ENCODE data around the gene UGT3A1.
"Not testable (repeated sequence)": the region's sequence is repeated elsewhere in the genome, so short reads cannot be mapped to it uniquely, and the experiment has no call there.

Gene UGT3A1

DNA sequence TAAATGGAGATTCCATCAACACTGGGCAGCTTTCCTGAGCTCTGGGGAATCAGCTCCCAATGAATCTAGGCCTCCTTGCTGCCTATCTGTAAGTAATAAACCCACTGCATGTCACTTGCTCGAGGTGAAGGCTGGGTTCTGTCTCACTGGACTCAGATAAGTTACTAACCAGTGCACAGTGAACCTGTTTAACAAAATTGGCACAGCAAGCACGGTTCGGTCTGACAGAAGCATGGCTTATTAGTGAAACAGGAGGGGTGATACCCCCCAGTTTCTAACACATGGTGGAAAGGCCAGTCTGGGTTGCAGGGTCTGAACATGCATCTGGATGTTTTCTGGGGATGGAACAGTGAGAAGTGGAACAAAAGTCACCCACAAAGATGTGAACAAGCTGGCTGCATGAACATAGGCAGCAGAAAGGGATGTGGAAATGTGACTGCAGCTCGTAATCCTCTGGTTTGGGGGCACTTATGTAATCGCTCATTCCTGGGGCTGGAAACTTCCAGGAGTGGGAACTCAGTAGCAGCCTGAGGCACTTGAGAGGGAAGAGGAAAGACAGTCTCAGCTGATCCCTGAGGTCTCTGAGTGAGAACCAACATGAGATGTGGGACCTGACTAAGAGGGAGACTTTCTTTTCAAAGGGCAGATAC, 37.8 kb upstream of the UGT3A1 start:
- H3K4me3 ChIP-seq (ENCODE audit: low read depth, low read length), result no peak overlapping the region
- no peak for DNase-seq (ENCODE audit: low read depth)
- TF ChIP-seq CTCF (conservative IDR thresholded peaks at IDR 0.05; ENCODE audit: low read depth, low read length), result no peak

- no peak overlapping the region for H3K4me3 ChIP-seq (ENCODE audit: low read depth, low read length)
- DNase-seq (ENCODE audit: low read depth), result no peak
- TF ChIP-seq CTCF (conservative IDR thresholded peaks at IDR 0.05; ENCODE audit: low read depth, low read length), result no peak
These were observed 36.5 kb upstream of the UGT3A1 start for GRCh38 chr5:36027711-36028110.

GRCh38 chr5:36026706-36027465, 35.7 kb upstream of the UGT3A1 start:
- no peak overlapping the region for H3K4me3 ChIP-seq (ENCODE audit: low read depth, low read length)
- DNase-seq (ENCODE audit: low read depth), result no peak
- TF ChIP-seq CTCF (conservative IDR thresholded peaks at IDR 0.05; ENCODE audit: low read depth, low read length), result no peak

DNA sequence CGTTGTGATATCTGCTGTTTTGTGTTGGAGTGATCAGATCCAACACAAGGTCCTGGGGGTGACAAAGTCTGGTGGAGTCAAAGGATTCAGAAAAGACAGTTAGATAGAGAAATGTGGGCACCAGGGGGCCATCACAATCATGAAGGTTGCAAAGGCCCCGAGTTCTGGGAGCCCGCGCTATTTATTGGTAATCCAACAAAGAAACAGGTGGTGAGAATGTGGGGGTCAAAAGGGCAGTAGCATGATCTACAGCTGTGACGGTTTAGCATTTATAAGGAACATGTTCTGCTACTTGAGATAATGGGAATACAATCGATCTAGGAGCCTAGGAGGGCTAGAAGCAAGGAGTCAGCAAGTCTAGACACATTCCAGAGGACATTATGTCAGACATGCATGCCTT, 31.1 kb upstream of the UGT3A1 start:
- H3K4me3 ChIP-seq (ENCODE audit: low read depth, low read length); DNase-seq (ENCODE audit: low read depth): not testable (repeated sequence)

DNA sequence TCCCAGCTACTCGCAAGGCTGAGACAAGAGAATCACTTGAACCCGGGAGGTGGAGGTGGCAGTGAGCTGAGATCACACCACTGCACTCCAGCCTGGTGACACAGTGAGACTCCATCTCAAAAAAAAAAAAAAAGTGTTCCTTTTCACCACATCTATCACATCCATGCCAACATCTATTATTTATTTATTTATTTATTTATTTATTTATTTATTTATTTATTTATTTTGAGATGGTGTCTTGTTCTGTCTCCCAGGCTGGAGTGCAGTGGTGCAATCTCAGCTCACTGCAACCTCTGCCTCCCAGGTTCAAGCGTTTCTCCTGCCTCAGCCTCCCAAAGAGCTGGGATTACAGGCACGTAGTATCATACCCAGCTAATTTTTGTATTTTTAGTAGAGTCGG, 28.4 kb upstream of the UGT3A1 start:
- not testable (repeated sequence) for H3K4me3 ChIP-seq (ENCODE audit: low read depth, low read length); DNase-seq (ENCODE audit: low read depth)

GRCh38 chr5:36017622-36018021, 26.4 kb upstream of the UGT3A1 start:
- no peak for DNase-seq (ENCODE audit: low read depth)
- TF ChIP-seq CTCF (conservative IDR thresholded peaks at IDR 0.05; ENCODE audit: low read depth, low read length), result no peak

DNA sequence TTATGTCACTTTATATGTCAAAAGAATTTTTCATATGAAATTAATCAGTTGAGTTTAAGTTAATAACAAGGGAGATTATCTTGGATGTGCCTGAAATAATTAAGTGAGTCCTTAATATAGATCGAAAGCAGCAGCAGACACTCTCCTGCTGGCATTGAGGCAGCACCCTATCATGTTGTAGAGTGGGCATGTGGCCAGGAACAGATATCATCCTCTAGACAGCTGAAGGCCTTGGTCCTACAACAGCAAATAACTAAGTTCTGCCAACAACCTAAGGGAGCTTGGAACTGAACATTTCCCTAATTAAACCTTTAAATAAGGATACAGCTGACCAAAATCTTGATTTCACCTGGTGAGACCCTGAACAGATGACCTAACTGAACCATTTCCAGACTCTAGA, 25.8 kb upstream of the UGT3A1 start:
- no peak overlapping the region for H3K4me3 ChIP-seq (ENCODE audit: low read depth, low read length)
- no peak for DNase-seq (ENCODE audit: low read depth)
- TF ChIP-seq CTCF (conservative IDR thresholded peaks at IDR 0.05; ENCODE audit: low read depth, low read length), result no peak

More at GRCh38 chr5:36017622-36018021, 26.4 kb upstream of the UGT3A1 start:
- H3K4me3 ChIP-seq (ENCODE audit: low read depth, low read length), result no peak overlapping the region

DNA sequence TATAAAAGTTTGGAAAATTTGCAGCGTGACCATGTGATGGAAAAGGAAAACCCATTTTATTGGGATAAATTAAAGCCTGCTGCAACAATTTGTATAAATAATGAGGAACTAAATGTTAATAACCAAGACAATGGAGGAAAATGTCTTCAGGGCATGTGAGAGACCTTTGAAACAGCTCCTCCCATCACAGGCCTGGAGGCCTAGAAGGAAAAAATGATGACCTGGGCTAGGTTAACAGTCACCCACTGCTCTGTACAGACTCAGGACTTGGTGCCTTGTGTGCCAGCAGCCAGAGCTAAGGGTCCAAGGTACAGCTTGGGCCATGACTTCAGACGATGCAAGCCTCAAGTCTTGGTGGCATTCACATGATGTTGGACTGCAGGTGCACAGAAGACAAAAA, 22.0 kb upstream of the UGT3A1 start:
- no peak for DNase-seq (ENCODE audit: low read depth)
- TF ChIP-seq CTCF (conservative IDR thresholded peaks at IDR 0.05; ENCODE audit: low read depth, low read length), result no peak
- H3K4me3 ChIP-seq (ENCODE audit: low read depth, low read length), result no peak overlapping the region

Measured in choroid plexus epithelial cell (primary cell).